Thoracic aorta (tissue), 2 donors: Measurements from ENCODE around the gene TEX35. TPM values are rescaled to one million over a fixed set of nuclear protein-coding genes. Genes with fewer than 3 reads are reported as not detected.

Experiments used
- ATAC-seq: fragments of 150-250 bp; one replicate; pipeline ENCODE4 v1.8.0; 2017; ENCODE audit warnings: low read depth; ENCODE audit not compliant: insufficient number of reproducible peaks, low FRiP score
- DNase-seq: peaks from one replicate; pipeline ENCODE4 v3.0.0-alpha.2; 2020; ENCODE audit warnings: low spot score
- H3K27ac ChIP-seq, 2 donors: fragments of 200-600 bp; sonication (generic); 1 replicate in 1 of 2; 2 replicates in 1 of 2; pipeline ENCODE4 v1.5.1; 2016; ENCODE audit warnings: mild to moderate bottlenecking in 2 of 2, moderate library complexity in 2 of 2
- H3K27me3 ChIP-seq: fragments of 200-600 bp; sonication (generic); replicated peaks from 2 replicates; pipeline ENCODE4 v1.6.0; 2016; ENCODE audit warnings: mild to moderate bottlenecking; ENCODE audit not compliant: insufficient read depth
- H3K36me3 ChIP-seq: fragments of 200-600 bp; sonication (generic); one replicate; pipeline ENCODE4 v1.5.1; 2016
- H3K4me1 ChIP-seq, 2 donors: fragments of 200-600 bp; sonication (generic); 1 replicate in 1 of 2; 2 replicates in 1 of 2; pipeline versions ENCODE4 v1.5.1 to v1.6.0; 2016; ENCODE audit warnings: low read depth in 2 of 2, mild to moderate bottlenecking in 1 of 2; ENCODE audit not compliant: control insufficient read depth in 1 of 2
- H3K4me3 ChIP-seq: fragments of 200-600 bp; sonication (generic); 2 replicates; pipeline ENCODE4 v1.5.1; 2016; ENCODE audit warnings: mild to moderate bottlenecking
- H3K9me3 ChIP-seq: fragments of 200-600 bp; sonication (generic); 2 replicates; pipeline ENCODE4 v1.5.1; 2016
- total RNA-seq, 2 donors: library from RNA; depleted of rRNA; stranded (reverse); fragments of >200 nt; gene quantifications; one replicate each; pipeline versions ENCODE4 v1.1.0 to v1.2.3, GENCODE V29; 2016
- TF ChIP-seq, protein P1 (sequence below): fragments of 200-600 bp; sonication (generic); IDR thresholded peaks from one replicate; pipeline ENCODE4 v1.5.1; 2019; ENCODE audit warnings: antibody characterized with exemption

Gene TEX35
- total RNA-seq, 2 donors from 2014 or later, result not detected

DNA sequence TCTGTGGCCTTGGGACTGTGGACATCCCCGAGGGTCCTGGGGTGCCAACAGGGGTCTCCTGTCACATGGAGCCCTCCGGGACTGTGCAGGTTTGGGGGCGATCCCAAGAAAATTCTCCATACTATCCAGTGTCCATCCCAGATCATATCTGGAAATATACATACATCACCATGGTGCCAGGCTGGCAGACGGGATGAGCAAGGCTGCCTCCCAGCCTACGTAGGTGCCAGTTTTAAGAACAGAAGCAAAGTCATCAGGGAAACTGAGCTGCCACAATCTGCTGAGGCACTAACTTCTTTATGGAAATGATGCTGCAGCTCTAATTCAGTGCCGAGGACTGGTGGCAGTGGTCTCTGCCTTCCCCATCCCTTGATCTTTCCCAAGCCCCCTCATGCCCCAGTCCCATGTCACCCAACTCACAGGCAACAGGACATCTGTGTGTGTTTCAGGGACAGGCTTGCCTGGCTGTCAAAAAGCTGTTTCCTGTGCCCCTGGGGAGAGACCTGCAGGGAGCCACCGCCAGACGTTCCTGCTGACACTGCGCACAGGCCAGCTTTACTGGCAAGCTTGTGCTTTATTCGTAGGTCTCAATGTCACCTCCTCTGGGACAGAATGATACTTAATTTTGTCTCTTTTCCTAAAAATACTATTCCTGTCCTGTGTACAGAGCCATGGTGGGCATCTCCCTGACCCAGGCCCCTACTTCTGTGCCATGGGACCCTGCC is 15.5 kb downstream of the TEX35 start:
- no peaks in the 10 kb centered on the region for H3K27me3 ChIP-seq
- peaks cover 0 to 3% of the 10 kb centered on the region in 2 donors for H3K4me1 ChIP-seq
- no peak overlapping the region for H3K27ac ChIP-seq
- H3K4me3 ChIP-seq, result no peak overlapping the region
- no peak for ATAC-seq
- H3K9me3 ChIP-seq, result no peaks in the 10 kb centered on the region
- TF ChIP-seq, protein P1, sequence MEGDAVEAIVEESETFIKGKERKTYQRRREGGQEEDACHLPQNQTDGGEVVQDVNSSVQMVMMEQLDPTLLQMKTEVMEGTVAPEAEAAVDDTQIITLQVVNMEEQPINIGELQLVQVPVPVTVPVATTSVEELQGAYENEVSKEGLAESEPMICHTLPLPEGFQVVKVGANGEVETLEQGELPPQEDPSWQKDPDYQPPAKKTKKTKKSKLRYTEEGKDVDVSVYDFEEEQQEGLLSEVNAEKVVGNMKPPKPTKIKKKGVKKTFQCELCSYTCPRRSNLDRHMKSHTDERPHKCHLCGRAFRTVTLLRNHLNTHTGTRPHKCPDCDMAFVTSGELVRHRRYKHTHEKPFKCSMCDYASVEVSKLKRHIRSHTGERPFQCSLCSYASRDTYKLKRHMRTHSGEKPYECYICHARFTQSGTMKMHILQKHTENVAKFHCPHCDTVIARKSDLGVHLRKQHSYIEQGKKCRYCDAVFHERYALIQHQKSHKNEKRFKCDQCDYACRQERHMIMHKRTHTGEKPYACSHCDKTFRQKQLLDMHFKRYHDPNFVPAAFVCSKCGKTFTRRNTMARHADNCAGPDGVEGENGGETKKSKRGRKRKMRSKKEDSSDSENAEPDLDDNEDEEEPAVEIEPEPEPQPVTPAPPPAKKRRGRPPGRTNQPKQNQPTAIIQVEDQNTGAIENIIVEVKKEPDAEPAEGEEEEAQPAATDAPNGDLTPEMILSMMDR, result no peak
- H3K36me3 ChIP-seq, result no peaks in the 10 kb centered on the region
- DNase-seq, result no peak

DNA sequence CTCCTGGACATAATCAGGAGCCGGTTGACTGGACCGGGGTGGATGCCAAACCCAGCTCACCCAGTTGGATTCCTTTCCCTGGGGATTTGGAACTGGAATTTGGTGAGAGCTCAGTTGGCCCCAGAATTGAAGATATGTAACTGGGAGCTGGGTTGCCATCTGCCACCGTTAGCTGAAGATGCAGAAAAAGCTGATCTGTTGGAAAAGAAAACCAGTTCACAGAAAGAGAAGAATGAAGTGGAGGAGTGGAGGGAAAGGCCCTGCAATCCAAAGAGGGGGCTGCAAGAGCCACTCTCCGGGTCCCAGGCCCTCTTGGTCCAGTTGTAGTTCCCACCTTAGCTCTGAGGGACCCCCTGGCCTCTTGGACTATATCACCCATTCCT is 16.0 kb downstream of the TEX35 start:
- Histone ChIP-seq H3K9me3 (no peaks in the 10 kb centered on the region), H3K27ac (no peak overlapping the region), H3K36me3 (no peaks in the 10 kb centered on the region), H3K4me3 (no peak overlapping the region), H3K27me3 (no peaks in the 10 kb centered on the region), H3K4me1 (peaks cover 0 to 3% of the 10 kb centered on the region in 2 donors)
- no peak for ATAC-seq
- TF ChIP-seq, protein P1, result no peak
- DNase-seq, result no peak

DNA sequence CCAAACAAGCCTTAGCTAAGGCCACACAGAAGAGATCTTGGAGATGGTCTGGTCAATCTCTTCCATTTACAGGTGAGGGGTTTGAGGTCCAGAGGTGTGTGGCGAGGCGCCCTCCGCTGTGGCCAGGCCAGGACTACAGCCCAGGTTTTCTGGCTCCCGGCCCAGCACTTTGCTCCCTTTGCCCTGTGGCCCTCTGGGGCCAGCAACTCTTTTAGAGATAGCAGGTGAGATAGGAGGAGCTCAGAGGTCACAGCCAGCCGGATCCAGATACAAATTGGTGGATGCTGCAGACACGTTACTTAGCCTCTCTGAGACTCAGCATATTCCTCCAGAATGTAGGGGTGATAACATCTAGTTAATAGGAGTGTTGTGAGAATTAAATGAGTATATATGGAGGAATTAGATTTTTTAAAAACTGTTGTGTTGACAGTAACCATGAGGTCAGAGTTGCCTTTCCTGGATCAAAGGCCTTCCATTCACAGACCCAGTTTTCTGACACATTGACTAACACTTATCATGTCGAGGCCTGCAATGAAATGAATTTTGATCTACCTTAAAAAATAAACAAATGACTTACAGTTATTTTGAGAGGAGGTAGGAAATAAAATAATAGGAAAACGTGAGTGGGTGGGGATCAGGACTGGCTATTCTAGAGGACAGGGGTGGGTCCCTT is 16.6 kb downstream of the TEX35 start:
- Histone ChIP-seq H3K4me1 (peaks cover 0 to 3% of the 10 kb centered on the region in 2 donors), H3K9me3 (no peaks in the 10 kb centered on the region), H3K4me3 (no peak overlapping the region), H3K36me3 (no peaks in the 10 kb centered on the region), H3K27me3 (no peaks in the 10 kb centered on the region), H3K27ac (no peak overlapping the region)
- ATAC-seq, result no peak
- DNase-seq, result no peak
- TF ChIP-seq, protein P1, result no peak

DNA sequence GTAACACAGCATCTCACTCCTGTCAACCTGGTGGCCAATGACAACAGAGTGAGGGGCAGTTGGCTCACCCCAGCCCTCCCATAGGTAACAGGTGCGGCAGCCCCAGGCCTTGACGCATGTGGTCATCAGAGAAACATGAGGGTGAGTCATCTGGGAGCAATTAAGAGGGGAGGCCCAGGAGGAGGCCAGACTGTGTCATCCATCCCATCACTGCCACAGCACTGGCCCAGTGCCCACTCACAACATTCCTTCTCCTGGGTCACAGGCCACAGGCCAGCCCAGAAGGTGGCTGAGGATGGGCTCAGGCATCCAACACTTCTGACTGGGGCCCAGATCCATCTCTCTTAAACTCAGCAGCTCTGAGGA is 17.1 kb downstream of the TEX35 start:
- no peak overlapping the region for H3K27ac ChIP-seq
- H3K36me3 ChIP-seq, result no peaks in the 10 kb centered on the region
- TF ChIP-seq, protein P1, result no peak
- no peak overlapping the region for H3K4me3 ChIP-seq
- peaks cover 0 to 3% of the 10 kb centered on the region in 2 donors for H3K4me1 ChIP-seq
- no peaks in the 10 kb centered on the region for H3K9me3 ChIP-seq
- no peaks in the 10 kb centered on the region for H3K27me3 ChIP-seq
- no peak for DNase-seq
- ATAC-seq, result no peak

DNA sequence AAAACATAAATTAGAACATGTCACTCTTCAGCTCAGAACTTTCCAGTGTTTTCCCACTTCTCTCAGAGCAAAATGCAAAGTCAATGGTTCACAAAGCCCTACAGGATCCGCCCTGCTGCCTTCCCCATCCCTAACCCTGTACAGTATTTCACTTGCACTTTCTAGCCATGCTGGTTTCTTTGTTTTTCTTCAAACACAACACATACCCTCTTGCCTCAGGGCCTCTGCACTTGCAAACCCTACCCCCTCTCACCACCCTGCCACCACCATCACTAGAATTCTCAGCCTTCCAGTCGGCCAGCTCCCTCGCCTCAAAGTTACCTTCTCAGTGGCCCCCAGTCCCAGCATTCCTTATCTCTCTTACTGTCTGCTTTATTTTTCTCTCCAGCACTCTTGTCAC is 17.6 kb downstream of the TEX35 start:
- TF ChIP-seq, protein P1, result no peak
- Histone ChIP-seq H3K27ac (no peak overlapping the region), H3K27me3 (no peaks in the 10 kb centered on the region), H3K9me3 (no peaks in the 10 kb centered on the region), H3K4me1 (peaks cover 0 to 3% of the 10 kb centered on the region in 2 donors), H3K36me3 (no peaks in the 10 kb centered on the region), H3K4me3 (no peak overlapping the region)
- DNase-seq (no peak), ATAC-seq (no peak)
